HG02763 (cell line): ENCODE measurements around the gene TOP1.

Experiments
- ATAC-seq: cut with Tn5 transposase; IDR thresholded peaks from one replicate; pipeline ENCODE4 v1.9.1; 2021; ENCODE audit warnings: mild to moderate bottlenecking, moderate library complexity; ENCODE audit not compliant: unreplicated experiment

TOP1 gene

DNA sequence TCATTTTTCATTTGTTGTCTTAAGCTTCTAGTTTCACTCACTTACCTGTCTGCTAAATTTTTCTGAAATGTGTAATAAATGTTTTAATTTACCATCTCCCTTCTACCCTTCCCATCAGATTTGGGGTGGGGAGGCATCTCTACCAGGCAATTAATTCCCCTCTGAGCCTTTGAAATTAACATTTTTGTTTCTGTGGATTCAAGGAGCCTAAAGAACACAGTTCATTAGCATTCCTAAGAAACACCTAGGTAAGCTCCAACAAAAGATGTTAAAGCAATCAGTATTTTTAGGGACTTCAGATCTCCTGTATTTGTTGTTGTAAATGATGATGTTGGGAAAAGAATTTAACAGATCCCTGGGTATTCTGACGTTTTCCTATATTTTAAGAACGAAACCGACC lies 6.6 kb downstream of the TOP1 start:
- no peak for ATAC-seq

DNA sequence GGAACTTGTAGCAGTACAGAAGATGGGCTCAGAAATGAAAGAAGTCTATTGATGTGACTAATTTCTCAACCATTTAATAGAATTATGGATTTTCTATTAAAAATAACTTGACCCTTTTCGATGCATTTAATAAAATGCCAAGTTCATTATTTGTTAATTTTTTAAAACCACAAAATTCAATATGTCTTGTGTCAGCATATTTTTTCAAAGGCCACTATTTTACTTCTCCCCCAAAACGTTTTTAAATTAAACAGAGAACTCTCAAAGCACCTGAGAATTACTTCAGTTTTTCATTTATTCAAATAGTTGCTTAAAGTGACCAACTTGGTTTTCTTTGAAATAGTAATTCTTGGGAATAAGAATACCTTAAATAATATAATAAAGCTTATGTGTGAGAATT lies 8.6 kb downstream of the TOP1 start:
- no peak for ATAC-seq

DNA sequence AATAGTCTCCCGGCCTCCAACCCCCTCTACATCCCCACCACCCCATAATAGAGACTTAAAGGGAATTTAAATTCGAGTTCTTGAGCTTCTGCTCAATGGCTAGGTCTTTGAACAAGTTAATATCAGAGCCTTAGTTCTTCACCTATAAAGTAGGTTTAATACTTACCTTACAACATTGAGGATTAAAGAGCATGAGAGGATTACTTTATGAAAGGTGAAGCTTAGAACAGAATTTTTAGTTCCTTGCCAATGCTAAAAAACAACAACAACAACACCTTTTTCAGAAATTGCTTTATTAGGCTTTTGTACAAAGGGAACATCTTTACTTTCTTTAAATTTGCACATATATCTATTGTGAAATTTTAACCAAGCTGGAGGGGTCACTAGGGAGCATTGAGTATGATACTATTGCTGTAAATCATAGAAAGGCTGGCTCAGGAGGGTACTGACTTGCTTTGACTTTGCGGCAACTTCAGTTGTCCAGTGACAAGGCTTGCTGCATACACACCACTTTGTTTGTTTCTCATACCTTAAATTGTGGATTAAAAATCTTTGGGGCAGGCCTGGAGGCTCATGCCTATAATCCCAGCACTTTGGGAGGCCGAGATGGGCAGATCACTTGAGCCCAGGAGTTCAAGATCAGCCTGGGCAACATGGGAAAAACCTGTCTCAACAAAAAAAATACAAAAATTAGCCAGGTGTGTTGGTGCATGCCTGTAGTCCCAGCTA lies 9.7 kb downstream of the TOP1 start:
- ATAC-seq: no peak

DNA sequence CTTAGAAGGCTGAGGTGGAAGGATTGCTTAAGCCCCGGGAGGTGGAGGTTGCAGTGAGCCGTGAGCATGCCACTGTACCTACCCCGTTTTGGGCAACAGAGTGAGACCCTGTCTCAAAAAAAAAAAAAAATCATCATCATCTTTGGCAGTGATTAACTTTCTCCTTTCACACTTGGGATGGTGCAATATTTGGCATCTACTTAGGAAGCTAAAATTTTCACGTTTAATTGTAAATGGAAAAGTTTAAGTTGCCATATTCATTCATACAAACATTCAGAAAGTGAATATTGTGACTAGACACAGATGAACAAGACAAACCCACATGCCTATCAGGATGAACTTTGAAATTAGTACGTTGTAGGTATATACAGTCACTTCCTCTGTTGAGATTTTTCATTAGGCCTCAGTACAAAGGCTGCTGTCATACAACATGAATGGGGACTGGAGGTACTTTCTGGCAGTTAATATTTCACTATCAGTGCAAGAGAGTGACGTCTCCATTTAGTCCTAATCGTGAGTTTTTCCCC lies 10.3 kb downstream of the TOP1 start:
- ATAC-seq: no peak

DNA sequence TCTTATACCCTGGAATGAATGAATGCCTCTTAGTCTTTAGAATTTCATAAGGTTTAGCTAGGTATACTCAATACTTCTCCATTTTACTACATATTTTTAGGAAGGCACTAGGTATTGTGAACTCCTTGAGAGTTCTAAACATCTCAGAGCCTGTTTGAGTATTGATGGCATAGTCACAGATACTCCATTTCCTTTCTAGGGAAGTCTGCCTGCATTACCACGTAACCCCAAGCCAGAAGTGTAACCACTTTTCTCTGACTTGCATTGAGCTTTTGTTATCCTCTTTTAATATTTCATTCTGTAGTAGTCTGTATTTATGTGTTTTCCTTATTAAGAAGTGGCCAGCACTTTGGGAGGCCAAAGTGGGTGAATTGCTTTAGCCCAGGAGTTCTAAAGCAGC lies 12.2 kb downstream of the TOP1 start:
- ATAC-seq: no peak

DNA sequence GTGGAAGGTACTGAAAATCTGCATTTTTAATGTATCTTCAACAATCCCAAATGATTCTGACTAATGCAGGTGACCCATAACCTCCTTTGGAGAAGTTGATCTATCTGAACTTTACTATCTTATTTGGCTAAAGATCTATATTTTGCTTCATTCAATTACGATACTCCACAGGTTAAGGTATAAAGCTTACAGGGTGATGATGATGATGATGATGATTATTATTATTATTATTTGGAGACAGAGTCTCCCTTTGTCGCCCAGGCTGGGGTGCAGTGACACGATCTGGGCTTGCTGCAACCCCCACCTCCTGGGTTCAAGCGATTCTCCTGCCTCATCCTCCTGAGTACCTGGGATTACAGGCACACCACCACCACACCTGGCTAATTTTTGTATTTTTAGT lies 13.1 kb downstream of the TOP1 start:
- no peak for ATAC-seq

DNA sequence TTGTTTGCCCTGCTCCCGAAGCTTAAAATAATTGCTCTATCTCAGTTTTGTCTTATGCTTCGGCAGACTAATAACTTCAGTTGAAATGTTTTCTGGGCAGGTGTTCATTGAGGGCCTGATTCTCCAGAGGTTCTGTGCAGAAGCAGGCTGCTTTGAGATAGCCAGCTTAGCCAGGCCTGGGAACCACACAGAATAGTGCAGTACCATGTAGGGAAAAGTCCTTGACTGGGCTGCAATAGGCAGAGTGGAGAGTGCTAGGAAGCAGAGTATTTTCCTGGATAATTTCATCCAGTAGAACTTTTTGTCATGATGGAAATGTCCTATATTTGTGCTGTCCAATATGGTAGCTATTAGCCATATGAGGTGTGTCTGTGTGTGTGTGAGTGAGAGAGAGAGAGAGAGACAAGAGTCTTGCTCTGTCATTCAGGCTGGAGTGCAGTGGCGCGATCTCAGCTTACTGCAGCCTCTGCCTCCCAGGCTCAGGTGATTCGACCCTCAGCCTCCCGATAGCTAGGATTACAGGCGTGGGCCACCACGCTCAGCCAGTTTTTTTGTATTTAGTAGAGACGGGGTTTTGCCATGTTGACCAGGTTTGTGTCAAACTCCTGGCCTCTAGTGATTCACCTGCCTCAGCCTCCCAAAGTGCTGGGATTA lies 15.9 kb downstream of the TOP1 start:
- ATAC-seq: no peak

DNA sequence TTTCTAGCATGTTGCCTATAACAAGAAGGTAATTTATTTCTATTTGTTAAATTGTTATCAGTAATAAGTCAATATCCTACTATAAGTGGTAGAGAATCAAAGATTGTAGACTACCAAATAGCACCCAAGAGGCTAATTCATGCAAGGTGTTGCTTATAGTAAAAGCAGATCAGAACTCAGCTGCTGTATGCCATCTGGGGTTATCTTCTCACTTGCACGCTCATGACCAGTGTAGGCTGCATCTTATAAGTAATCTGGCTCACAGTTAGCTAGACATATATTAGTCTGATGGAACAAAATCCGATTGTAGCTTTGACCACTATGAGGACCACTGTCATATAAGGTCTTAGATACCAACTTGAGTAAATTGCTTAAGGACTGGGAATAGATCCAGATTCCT lies 17.0 kb downstream of the TOP1 start:
- ATAC-seq: no peak

DNA sequence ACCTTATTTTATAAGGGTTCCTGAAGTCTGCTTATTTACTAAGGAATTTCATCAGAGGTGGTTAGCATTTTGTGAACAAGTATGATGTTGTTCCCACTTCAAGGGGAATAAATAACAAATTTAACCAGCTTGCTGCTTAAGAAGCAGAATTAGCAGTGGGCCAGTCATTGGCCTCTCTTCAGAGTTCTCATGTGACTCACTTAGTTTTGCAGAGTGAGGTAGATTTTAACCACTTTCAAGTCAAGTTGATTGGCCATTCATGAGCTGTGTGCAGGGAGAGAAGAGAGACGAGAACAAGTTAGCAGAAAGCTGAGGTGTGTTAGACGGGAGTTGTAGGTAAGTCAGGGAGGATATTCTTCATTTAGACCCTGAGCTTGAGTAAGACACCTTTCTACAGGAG lies 18.1 kb downstream of the TOP1 start:
- ATAC-seq: no peak

DNA sequence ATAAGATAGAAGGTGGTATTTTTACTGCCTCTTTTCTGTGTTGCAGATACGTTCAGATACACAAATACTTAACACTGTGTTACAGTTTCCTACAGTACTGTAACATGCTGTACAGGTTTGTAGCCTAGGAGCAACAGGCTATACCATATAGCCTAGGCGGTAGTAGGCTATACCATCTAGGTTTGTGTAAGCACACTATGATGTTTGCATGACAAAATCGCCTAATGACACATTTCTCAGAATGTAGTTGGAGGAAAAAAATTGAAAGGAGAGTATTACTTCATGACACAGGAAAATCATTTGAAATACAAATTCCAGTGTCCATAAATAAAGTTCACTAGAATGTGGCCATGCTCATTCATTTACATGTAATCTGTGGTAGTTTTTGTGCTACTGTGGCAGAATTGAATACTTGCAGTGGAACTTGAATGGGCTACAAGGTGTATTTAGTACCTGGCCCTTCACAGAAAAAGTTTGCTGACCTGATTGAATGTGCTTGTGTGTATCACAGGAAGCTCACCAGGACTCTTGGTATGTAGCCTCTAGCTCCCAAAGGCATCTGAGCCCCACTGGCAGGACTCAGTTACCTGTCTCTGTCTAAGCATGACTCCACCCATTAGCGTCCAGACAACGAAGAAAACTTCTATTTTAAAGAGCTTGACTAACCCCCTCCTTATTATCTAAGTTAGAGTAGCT lies 18.8 kb downstream of the TOP1 start:
- no peak for ATAC-seq

DNA sequence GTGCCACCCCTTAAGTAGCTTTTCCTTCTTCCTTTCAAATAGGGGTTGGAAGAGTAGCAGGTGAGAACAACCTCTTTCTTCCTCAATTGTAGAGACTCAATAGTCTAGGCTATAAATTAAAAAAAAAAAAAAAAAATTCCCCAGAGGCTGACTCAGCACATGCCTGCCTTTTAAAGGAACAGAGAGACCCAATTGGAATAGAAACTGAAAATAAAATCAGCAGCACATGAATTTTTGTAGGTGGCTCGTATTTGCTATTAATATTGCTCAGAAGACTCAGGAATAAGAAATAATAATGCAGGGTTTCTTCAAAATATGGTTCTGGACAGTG lies 19.3 kb downstream of the TOP1 start:
- ATAC-seq: no peak

DNA sequence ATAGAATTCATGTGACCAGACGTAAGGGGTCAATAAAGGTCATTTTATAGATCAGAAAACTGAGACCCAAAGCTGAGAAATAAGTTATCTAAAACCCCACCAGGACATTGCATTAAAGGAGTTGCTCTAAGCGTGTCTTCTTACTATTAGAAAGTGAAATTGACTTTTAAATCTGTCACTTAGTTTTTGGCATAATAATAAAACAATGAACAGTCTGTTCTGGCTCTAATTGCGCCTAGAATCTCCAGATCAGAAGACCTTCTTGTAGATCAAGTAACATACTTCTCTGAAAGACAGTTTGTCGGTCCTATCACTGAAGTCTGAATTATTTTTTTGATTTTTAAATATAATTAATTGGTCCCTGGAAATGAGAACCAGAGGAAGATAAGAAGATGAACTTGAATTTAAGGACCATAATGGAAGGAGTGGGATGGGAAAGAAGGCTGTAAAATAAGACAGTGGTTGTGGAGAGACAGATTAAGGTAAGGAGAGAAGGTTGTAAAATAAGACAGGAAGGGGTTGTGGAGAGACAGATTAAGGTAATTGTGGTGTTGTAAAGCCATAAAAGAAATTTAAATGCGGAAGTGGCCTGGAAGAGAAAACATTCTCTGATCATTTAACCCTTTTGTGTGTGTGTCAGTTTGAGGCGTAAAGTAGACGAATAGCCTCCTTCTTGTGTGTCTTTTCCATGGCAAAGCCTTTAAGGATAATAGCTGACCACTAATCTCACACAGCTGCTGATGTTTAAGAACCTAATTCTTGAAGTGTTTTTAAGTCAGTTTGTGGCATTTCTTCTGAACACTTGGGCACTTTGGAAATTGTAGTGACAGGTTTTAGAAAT lies 20.1 kb downstream of the TOP1 start:
- ATAC-seq: no peak

DNA sequence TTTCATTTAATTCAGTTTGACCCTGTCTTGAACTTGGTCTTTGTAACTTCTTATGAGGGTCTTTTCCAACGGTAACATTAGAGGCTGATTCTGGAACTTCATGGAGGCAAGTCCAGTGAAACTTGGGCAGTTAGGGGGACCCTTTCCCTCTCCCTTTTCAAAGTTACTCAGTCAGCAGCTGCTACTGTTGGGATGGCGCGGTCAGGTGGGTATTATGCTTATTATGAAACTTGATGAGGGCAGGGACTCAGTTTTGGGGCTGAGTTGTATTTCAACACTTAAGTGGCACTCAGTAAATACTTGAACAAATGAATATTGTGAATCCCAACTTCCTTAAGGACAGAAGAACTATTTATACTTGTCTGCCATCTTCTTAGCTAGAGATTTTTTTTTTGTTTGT lies 20.8 kb downstream of the TOP1 start:
- no peak for ATAC-seq

DNA sequence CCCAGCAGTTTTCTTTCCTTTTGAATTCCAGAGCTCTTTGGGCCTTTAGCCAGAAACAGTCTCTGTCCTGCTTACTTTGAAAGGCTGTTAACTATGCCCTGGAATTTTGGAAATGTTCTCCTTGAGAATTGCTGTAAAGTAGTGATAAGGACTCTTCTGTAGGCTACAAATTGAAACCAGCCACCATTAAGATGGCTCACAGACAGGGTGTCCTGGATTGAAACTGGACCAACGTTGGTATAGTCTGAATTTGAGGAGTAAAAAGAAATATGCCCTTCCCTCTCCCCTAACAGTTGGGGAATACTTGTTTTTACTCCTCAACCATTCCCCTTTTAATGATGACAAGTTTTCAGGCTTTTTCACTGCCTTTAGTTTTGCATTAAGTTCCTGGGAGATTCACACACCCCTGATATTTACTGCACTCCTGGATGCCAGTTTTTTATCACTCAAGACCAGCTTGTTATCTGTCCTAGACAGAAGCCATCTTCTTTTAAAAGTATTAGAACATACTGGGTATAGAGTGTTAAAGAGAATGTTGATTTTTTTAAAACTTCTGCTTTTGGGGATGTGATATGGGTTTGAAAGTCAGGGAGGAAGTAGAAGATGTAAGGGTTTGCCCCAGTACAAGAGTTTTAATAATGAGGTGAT lies 21.9 kb downstream of the TOP1 start:
- no peak for ATAC-seq

DNA sequence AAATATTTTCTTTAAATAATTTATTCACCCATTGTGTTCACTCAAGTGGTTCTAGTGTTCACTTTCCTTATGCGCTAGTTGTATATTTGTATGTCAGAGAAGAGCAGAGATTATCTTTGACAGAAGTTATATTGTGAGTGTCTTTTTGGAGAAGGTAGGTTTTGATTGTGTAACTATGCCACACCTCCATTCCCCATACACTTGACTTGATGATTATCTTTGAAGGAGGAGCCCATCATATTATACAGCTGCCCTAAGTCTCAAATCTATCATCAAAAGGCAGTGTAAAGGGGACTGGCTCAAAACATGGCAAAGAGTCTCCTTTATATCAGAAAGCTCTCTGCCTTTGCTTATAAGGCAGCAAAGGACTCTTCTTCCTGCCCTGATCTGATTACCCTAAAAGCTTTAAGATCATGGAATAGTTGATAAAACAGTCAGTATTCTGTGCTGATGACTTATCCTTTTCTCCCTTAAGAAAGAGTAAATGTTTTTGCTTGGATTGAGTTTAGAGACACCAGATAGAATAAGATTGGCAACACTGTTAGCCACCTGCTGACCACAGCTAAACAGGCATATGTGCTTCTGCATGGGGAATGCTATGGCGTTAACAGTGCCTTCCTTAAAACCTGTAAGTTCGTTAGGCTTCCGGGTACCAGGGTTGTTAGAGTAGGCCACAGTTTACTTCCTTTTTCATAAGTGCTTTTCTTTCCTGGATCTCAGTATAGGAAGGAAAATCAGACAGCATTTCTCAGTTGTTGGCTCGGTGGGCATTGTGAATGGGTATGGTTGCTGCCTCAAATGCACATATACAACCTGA lies 22.6 kb downstream of the TOP1 start:
- no peak for ATAC-seq

DNA sequence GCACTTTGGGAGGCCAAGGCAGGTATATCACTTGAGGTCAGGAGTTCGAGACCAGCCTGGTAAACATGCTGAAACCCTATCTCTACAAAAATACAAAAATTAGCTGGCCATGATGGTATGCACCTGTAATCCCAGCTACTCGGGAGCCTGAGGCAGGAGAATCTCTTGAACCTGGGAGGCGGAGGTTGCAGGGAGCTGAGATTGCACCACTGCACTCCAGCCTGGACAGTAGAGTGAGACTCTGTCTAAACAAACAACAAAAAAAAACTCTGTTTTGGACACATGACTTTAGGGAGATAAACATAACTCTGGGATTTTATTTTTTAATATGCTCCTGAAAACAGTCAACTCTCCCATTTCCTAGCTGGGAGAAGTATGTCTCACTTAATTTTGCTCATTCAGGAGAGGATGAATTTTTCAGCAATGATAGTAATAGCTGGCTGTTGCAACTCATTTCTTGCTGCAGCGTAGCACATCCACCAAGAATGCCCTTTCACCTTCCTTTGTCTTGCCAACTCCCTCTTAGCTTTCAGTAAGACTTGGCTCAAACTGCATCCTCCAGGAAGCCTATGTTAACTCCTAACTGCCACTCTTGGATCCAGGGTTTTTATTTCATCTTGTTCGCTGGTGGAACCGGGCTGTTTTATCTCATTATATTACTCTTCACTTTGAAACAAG lies 24.3 kb downstream of the TOP1 start:
- ATAC-seq: no peak

DNA sequence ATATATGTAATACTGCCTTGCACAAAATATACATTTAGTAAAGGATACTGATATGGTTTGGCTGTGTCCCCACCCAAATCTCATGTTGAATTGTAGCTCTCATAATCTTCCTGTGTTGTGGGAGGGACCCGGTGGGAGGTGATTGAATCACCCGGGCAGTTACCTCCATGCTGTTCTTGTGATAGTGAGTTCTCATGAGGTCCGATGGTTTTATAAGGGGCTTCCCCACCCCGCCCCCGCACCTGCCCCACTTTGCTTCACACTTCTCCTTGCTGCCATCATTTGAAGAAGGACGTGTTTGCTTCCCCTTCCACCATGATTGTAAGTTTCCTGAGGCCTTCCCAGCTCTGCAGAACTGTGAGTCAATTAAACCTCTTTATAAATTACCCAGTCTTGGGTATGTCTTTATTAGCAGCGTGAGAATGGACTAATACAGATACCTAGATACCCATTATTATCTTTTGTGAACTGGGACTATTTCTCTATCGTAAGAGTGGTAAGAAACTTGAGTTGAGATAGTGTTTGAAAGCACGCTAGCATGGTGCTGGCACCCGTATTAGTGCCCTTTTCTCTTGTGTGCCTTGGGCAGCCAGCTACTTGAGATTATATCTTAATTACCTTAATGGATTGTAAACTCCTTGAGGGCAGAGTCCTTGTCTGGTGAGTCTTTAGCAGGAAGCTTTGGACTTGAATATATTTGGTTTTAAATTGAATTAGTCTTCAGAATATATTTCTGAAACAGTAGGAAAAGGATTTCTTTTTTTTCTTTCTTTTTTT lies 25.6 kb downstream of the TOP1 start:
- ATAC-seq: no peak

DNA sequence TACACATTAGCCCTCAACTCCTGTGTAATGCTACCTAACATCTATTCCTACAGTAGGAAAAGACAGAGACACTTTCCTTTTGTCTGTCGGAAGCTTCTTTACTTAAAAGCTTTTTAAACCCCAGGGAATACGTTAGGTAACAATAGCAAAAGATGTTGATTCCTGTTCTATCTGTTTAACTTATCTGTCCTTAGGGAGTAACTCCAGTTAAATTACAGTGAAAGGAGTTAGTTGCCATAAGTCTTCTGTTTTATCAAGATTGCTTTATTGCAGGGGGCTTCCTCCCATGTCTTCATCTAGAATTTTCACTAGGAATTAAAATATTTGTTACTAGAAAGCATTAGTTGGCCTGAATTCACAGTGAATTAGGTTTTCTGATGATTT lies 26.2 kb downstream of the TOP1 start:
- ATAC-seq: no peak

DNA sequence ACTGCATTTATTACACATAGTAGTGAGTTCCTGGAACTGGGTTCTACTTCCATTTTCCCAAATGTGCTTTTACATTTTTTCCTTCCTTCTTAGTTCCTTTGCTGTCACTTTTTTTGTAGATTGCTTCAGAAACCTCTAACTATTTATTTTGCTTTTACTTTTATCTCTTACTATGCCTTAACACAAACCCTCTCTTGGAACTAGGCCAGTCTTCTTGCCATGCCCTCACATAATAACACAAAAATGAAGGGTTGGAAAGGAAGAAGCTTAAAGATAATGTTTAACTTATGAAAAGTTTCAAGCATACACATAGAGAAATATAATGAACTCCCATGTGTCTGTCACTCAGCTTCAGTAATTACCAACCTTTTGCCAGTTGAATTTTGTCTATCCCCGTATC lies 27.1 kb downstream of the TOP1 start:
- no peak for ATAC-seq
